ENCODE results near the gene TMEM63A.

GRCh38 chr1:225844236-225845061 is 37.7 kb downstream of the TMEM63A start:
- TF ChIP-seq CTCF (IDR thresholded peaks at IDR 0.05; ENCODE audit: poor library complexity, severe bottlenecking), result no peak
- TF ChIP-seq TAF1 (IDR thresholded peaks at IDR 0.05; ENCODE audit: low read depth), result no peak
- TF ChIP-seq POLR2AphosphoS5 (IDR thresholded peaks at IDR 0.05), result no peak
- no peak for TF ChIP-seq EZH2 (IDR thresholded peaks at IDR 0.05; ENCODE audit: borderline replicate concordance, insufficient read depth, low read length, poor library complexity, severe bottlenecking)
- TF ChIP-seq SMC3 (conservative IDR thresholded peaks at IDR 0.05; ENCODE audit: poor library complexity), result no peak
- TF ChIP-seq RAD21 (conservative IDR thresholded peaks at IDR 0.05), result no peak
- TF ChIP-seq MXI1 (conservative IDR thresholded peaks at IDR 0.05; ENCODE audit: poor library complexity, severe bottlenecking), result no peak
- no peak for TF ChIP-seq REST (IDR thresholded peaks at IDR 0.05; ENCODE audit: borderline replicate concordance)
- TF ChIP-seq EP300 (conservative IDR thresholded peaks at IDR 0.05; ENCODE audit: poor library complexity, severe bottlenecking), result no peak
